Aorta (tissue), 5 donors: ENCODE results near the gene ZGLP1. TPM values are rescaled to one million over a fixed set of nuclear protein-coding genes. Genes with fewer than 3 reads are reported as not detected.

Source experiments
- ATAC-seq: fragments of 200-7000 bp; cut with Tn5 transposase; one replicate; pipeline ENCODE4 v1.9.1; 2022; ENCODE audit warnings: moderate library complexity; ENCODE audit not compliant: low FRiP score
- DNase-seq, 2 donors: peaks; one replicate each; pipeline ENCODE4 v3.0.0-alpha.2; 2020
- H3K27ac ChIP-seq, 2 donors: one replicate each; pipeline ENCODE4 v1.5.1; 2013; ENCODE audit warnings: low read length in 2 of 2, mild to moderate bottlenecking in 2 of 2, moderate library complexity in 2 of 2, control low read depth in 1 of 2, inconsistent platforms in 1 of 2, low read depth in 1 of 2
- H3K27me3 ChIP-seq, 2 donors: one replicate each; pipeline ENCODE4 v1.6.1; 2013; ENCODE audit warnings: control low read depth in 1 of 2, low read length in 1 of 2, mild to moderate bottlenecking in 1 of 2, moderate library complexity in 1 of 2; ENCODE audit not compliant: insufficient read depth in 2 of 2, control insufficient read depth in 1 of 2
- H3K36me3 ChIP-seq, 2 donors: one replicate each; pipeline ENCODE4 v1.6.1; 2013; ENCODE audit warnings: control low read depth in 1 of 2, low read length in 1 of 2, mild to moderate bottlenecking in 1 of 2; ENCODE audit not compliant: insufficient read depth in 2 of 2, control insufficient read depth in 1 of 2
- H3K4me1 ChIP-seq, 2 donors: one replicate each; pipeline ENCODE4 v1.6.1; 2013; ENCODE audit warnings: low read length in 2 of 2, control low read depth in 1 of 2, mild to moderate bottlenecking in 1 of 2, moderate library complexity in 1 of 2; ENCODE audit not compliant: insufficient read depth in 2 of 2, control insufficient read depth in 1 of 2
- H3K4me3 ChIP-seq, 2 donors: one replicate each; pipeline ENCODE4 v1.5.1; 2013; ENCODE audit warnings: low read length in 2 of 2, control low read depth in 1 of 2, mild to moderate bottlenecking in 1 of 2
- H3K9me3 ChIP-seq: one replicate; pipeline ENCODE4 v1.6.1; 2013; ENCODE audit warnings: mild to moderate bottlenecking, low read length; ENCODE audit not compliant: control insufficient read depth
- WGBS, 2 donors: extraction: QIAGEN DNeasy Blood & Tissue Kit; methylation state at CpG; one replicate each; pipeline ENCODE4 v1.1.7; 2013; 5-methylcytosine and 5-hydroxymethylcytosine counted together
- intact Hi-C, 2 donors: fragments of 100-400 bp; cut with DNase I; formaldehyde crosslinking; loops; one replicate each; pipeline versions ENCODE4 v1.14.2 to v1.15.0; 2022
- polyA plus RNA-seq, 2 donors: library from polyadenylated mRNA; stranded (reverse); fragments of 200-250 nt; gene quantifications; one replicate each; pipeline ENCODE4 v1.2.3, GENCODE V29; 2013
- total RNA-seq, 2 donors: library from RNA; stranded (reverse); fragmentation: NEBNext Ultra II Directional; extraction: Animal tissue kit (Norgen Biotek cat#: 25700); gene quantifications; one replicate each; pipeline ENCODE4 v1.2.1, GENCODE V29; 2021
- donor health status: healthy with polysubstance abuse.
- donor health status: Bipolar disorder and iron deficiency.
- donor health status: DM: no; HTN: no; CAD: no.
- donor health status: DM: no; HTN: no; CAD: no.
- donor health status: DM: yes; HTN: yes; CAD: no.

ZGLP1 gene
- total and polyA plus RNA-seq, 4 donors: 1.3 to 22.4 (median 2.6) TPM

DNA sequence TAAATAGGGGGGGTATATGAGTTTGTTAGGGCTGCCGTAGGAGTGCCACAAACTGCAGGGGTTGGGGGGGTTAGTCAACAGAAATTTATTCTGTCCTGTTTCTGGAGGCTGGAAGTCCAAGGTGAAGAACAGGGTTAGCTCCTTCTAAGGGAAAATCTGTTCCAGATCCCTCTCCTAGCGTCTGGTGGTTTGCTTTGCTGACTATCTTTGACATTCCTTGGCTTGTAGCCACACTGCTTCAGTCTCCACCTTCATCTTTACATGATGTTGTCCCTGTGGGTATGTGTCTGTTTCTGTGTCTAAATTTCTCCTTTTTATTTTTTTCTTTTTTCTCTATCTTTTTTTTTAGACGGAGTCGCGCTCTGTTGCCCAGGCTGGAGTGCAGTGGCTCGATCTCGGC lies 46.8 kb downstream of the ZGLP1 start:
- H3K27ac ChIP-seq: no peak overlapping the region
- ATAC-seq (no peak), DNase-seq (no peak)
- intact Hi-C loops: no loop called here
- H3K4me3 ChIP-seq: no peak overlapping the region
- H3K36me3 ChIP-seq: no peaks in the 10 kb centered on the region
- WGBS, 2 donors: 76 to 78% methylated on average over 7 of the region's 7 CpGs
- H3K9me3 ChIP-seq: no peaks in the 10 kb centered on the region
- H3K27me3 ChIP-seq: no peaks in the 10 kb centered on the region
- H3K4me1 ChIP-seq: no peaks in the 10 kb centered on the region

GRCh38 chr19:10260141-10260584 lies 49.5 kb downstream of the ZGLP1 start:
- Histone ChIP-seq H3K9me3 (no peaks in the 10 kb centered on the region), H3K27ac (no peak overlapping the region), H3K27me3 (no peaks in the 10 kb centered on the region), H3K36me3 (peaks cover 0 to 2% of the 10 kb centered on the region in 2 donors), H3K4me3 (no peak overlapping the region), H3K4me1 (no peaks in the 10 kb centered on the region)
- intact Hi-C loops: no loop called here
- 82 to 91% methylated on average over 8 of the region's 8 CpGs for WGBS, 2 donors
- ATAC-seq (no peak), DNase-seq (no peak)

DNA sequence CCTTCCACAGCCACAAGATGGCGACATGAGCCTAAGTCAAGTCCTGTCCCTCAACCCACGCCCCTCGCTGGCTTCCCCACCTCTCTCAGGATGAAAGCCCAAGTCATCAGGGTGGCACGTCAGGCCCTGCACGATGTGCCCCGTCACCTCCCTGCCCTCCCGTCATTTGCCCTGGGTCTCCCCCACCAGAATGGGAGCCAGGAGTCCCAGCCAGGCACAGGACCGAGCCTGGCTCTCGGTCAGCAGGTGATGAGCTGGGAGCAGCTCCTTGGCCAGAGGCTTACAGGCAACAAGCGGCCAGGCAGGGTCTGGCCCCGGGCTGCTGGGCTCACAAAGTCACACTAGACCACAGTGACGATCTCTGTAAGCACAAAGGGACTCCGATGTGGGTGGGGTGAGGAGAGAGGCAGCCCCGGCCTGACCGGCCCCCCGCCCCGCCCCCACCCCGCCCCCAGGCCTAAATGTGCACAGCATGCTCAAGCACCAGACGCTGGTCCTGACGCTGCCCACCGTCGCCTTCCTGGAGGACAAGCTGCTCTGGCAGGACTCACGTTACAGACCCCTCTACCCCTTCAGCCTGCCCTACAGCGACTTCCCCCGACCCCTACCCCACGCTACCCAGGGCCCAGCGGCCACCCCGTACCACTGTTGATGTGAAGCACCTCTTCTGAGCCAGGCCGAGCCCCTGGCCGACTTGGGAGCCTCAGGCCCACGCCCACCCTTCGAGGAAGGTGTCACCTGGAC lies 50.3 kb downstream of the ZGLP1 start:
- 59 to 61% methylated on average over 32 of the region's 32 CpGs for WGBS, 2 donors
- H3K27ac ChIP-seq: no peak overlapping the region
- intact Hi-C loops: no loop called here

GRCh38 chr19:10258080-10258710 lies 51.4 kb downstream of the ZGLP1 start:
- peaks cover 0 to 2% of the 10 kb centered on the region in 2 donors for H3K36me3 ChIP-seq
- no peaks in the 10 kb centered on the region for H3K4me1 ChIP-seq
- DNase-seq (no peak), ATAC-seq (no peak)
- intact Hi-C loops: no loop called here
- WGBS, 2 donors: 95% methylated on average over 18 of the region's 18 CpGs
- H3K9me3 ChIP-seq: no peaks in the 10 kb centered on the region
- H3K27me3 ChIP-seq: no peaks in the 10 kb centered on the region
- H3K4me3 ChIP-seq: no peak overlapping the region
- H3K27ac ChIP-seq: no peak overlapping the region

More for the DNA sequence above, 50.3 kb downstream of the ZGLP1 start:
- Histone ChIP-seq H3K4me1 (no peaks in the 10 kb centered on the region), H3K9me3 (no peaks in the 10 kb centered on the region), H3K27me3 (no peaks in the 10 kb centered on the region), H3K4me3 (no peak overlapping the region), H3K36me3 (peaks cover 0 to 2% of the 10 kb centered on the region in 2 donors)
- ATAC-seq (peak; percentile 71), DNase-seq (peak; percentile 90 to 93)

DNA sequence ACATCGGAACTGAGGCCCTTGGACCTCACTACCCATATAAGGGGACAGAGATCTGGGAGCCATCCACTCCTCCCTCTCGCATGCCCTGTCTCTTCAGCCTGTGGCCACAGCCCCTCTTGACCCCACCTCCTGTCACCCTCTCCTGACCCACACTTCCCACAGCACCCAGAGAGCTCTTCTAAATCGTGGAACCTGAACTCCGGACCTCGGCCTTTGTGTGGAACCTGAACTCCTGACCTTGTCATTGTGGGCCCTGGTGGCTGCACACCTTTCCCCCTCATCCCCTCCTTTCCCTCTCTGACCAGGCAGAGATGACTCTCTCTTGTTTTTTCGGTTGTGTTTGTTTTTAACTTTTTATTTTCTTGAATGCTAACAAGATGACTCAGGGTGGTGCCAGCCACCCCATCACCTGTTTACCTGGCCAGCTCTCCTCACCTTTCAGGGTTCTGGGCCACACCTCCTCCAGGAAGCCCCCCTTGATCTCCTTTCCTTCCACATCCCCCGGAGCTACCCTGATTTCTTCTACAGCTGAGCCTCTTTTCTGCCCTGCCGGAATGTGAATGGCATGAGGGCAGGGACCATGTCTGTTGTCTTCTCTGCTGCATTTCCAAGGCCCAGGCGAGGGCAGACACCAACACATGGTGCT lies 52.5 kb downstream of the ZGLP1 start:
- intact Hi-C loops: no loop called here
- 83 to 85% methylated on average over 9 of the region's 9 CpGs for WGBS, 2 donors
- H3K27me3 ChIP-seq: no peaks in the 10 kb centered on the region
- peaks cover 0 to 2% of the 10 kb centered on the region in 2 donors for H3K36me3 ChIP-seq
- no peak overlapping the region for H3K27ac ChIP-seq
- H3K4me1 ChIP-seq: no peaks in the 10 kb centered on the region
- DNase-seq: no peak
- H3K4me3 ChIP-seq: no peak overlapping the region
- ATAC-seq: no peak
- H3K9me3 ChIP-seq: no peaks in the 10 kb centered on the region

GRCh38 chr19:10256551-10256950 lies 53.1 kb downstream of the ZGLP1 start:
- WGBS, 2 donors: 86 to 87% methylated on average over 18 of the region's 18 CpGs
- Histone ChIP-seq H3K9me3 (no peaks in the 10 kb centered on the region), H3K27me3 (no peaks in the 10 kb centered on the region), H3K27ac (no peak overlapping the region), H3K4me1 (no peaks in the 10 kb centered on the region), H3K4me3 (no peak overlapping the region), H3K36me3 (peaks cover 0 to 2% of the 10 kb centered on the region in 2 donors)
- DNase-seq: no peak
- intact Hi-C loops: no loop called here
- ATAC-seq: no peak

- no peak overlapping the region for H3K27ac ChIP-seq
- DNase-seq (no peak), ATAC-seq (no peak)
- intact Hi-C loops: no loop called here
- no peak overlapping the region for H3K4me3 ChIP-seq
- H3K27me3 ChIP-seq: no peaks in the 10 kb centered on the region
- no peaks in the 10 kb centered on the region for H3K4me1 ChIP-seq
- H3K36me3 ChIP-seq: peaks cover 0 to 2% of the 10 kb centered on the region in 2 donors
- no peaks in the 10 kb centered on the region for H3K9me3 ChIP-seq
- WGBS, 2 donors: 91 to 96% methylated on average over 2 of the region's 2 CpGs
These were observed 54.3 kb downstream of the ZGLP1 start for GRCh38 chr19:10255358-10255757.
